ENCODE data around the gene FAM222A. TPM values are rescaled to one million over a fixed set of nuclear protein-coding genes. Genes with fewer than 3 reads are reported as not detected.
A peak's percentile ranks its signal among the peaks of the same experiment; 100 is the strongest.

Gene FAM222A
- total RNA-seq, 1 donor from 2014 or later: 2.5 TPM

DNA sequence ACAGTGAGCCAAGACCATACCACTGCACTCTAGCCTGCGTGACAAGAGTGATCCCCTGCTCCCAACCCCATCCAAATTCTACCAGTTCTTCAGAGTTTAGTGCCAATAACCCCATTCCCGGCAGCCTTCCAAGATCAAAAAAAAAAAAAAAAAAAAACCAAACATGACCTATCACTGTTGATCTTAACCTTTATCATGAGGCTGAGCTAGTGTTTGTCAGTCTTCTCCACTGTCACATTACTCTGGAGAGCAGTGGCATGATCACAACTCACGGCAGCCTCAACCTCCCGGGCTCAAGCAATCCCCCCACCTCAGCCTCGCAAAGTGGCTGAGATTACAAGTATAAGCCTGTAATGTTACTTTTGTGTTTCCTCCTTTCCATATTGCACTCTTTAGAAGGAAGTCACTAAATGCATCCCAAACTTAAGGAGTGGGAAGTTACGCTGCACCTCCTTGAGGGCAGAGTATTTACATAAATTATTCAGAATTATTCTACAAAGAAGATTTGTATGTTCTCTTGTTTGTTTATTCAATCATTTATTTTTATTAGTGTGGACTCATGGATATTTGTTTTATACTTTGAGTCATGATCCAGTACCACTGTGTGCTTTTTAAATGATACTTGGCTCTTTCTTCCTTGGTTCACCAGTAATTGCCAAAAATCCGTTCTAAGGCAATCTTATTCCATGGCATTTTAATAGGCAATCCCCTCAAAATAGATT, 31.5 kb upstream of the FAM222A start:
- H3K4me3 Mint-ChIP-seq: no peak overlapping the region
- Histone ChIP-seq H3K27me3 (no peaks in the 10 kb centered on the region), H3K9ac (no peak overlapping the region), H3K4me1 (peaks cover 28% of the 10 kb centered on the region), H3K4me3 (no peak overlapping the region), H3K79me2 (ENCODE audit: low read depth) (no peaks in the 10 kb centered on the region), H3F3A (ENCODE audit: low read depth) (peaks cover 33% of the 10 kb centered on the region), H3K9me3 (ENCODE audit: low read depth) (no peaks in the 10 kb centered on the region), H3K27ac (no peak overlapping the region), H2AFZ (replicated peaks) (no peak overlapping the region), H4K20me1 (ENCODE audit: low read depth) (no peaks in the 10 kb centered on the region), H3K4me2 (no peak overlapping the region), H3K36me3 (no peaks in the 10 kb centered on the region)
- no peaks in the 10 kb centered on the region for H3K36me3 Mint-ChIP-seq
- H3K27me3 Mint-ChIP-seq (ENCODE audit: insufficient read depth, low read depth): peaks cover 23% of the 10 kb centered on the region
- DNase-seq (ENCODE audit: low spot score): no peak
- H3K27ac Mint-ChIP-seq: no peak overlapping the region
- H3K4me1 Mint-ChIP-seq: peaks cover 23% of the 10 kb centered on the region
- TF ChIP-seq, protein P1, sequence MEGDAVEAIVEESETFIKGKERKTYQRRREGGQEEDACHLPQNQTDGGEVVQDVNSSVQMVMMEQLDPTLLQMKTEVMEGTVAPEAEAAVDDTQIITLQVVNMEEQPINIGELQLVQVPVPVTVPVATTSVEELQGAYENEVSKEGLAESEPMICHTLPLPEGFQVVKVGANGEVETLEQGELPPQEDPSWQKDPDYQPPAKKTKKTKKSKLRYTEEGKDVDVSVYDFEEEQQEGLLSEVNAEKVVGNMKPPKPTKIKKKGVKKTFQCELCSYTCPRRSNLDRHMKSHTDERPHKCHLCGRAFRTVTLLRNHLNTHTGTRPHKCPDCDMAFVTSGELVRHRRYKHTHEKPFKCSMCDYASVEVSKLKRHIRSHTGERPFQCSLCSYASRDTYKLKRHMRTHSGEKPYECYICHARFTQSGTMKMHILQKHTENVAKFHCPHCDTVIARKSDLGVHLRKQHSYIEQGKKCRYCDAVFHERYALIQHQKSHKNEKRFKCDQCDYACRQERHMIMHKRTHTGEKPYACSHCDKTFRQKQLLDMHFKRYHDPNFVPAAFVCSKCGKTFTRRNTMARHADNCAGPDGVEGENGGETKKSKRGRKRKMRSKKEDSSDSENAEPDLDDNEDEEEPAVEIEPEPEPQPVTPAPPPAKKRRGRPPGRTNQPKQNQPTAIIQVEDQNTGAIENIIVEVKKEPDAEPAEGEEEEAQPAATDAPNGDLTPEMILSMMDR (IDR thresholded peaks at IDR 0.05): no peak
- TF ChIP-seq EZH2 (IDR thresholded peaks at IDR 0.05) (no peak), EZH2phosphoT487 (IDR thresholded peaks at IDR 0.05) (no peak)
- no peaks in the 10 kb centered on the region for H3K9me3 Mint-ChIP-seq

DNA sequence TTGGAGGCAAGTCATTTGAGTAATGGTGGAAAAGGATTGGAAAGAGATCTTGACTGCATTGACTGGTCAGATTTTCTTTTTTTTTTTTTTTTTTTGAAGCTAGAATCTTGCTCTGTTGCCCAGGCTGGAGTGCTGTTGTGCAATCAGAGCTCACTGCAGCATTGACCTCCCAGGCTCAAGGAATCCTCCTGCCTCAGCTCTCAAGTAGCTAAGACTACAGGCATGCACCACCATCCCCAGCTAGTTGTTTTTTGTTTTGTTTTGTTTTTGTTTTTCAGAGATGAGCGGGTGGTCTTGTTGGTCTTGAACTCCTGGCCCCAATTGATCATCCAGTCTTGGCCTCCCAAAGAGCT, 30.9 kb upstream of the FAM222A start:
- no peaks in the 10 kb centered on the region for H3K36me3 Mint-ChIP-seq
- H3K27me3 ChIP-seq: no peaks in the 10 kb centered on the region
- no peak overlapping the region for H3K4me3 Mint-ChIP-seq
- no peaks in the 10 kb centered on the region for H4K20me1 ChIP-seq (ENCODE audit: low read depth)
- TF ChIP-seq EZH2phosphoT487 (IDR thresholded peaks at IDR 0.05): no peak
- TF ChIP-seq, protein P1 (IDR thresholded peaks at IDR 0.05): no peak
- no peak overlapping the region for H3K9ac ChIP-seq
- no peak overlapping the region for H3K27ac Mint-ChIP-seq
- no peak for DNase-seq (ENCODE audit: low spot score)
- H3F3A ChIP-seq (ENCODE audit: low read depth): peaks cover 28% of the 10 kb centered on the region
- no peaks in the 10 kb centered on the region for H3K79me2 ChIP-seq (ENCODE audit: low read depth)
- no peak overlapping the region for H3K4me2 ChIP-seq
- H3K27me3 Mint-ChIP-seq (ENCODE audit: insufficient read depth, low read depth): peaks cover 20% of the 10 kb centered on the region
- H3K9me3 ChIP-seq (ENCODE audit: low read depth): no peaks in the 10 kb centered on the region
- H3K27ac ChIP-seq: no peak overlapping the region
- H3K4me3 ChIP-seq: no peak overlapping the region
- H3K9me3 Mint-ChIP-seq: no peaks in the 10 kb centered on the region
- H3K4me1 Mint-ChIP-seq: peaks cover 18% of the 10 kb centered on the region
- H3K36me3 ChIP-seq: no peaks in the 10 kb centered on the region
- H2AFZ ChIP-seq (replicated peaks): no peak overlapping the region
- peaks cover 25% of the 10 kb centered on the region for H3K4me1 ChIP-seq

DNA sequence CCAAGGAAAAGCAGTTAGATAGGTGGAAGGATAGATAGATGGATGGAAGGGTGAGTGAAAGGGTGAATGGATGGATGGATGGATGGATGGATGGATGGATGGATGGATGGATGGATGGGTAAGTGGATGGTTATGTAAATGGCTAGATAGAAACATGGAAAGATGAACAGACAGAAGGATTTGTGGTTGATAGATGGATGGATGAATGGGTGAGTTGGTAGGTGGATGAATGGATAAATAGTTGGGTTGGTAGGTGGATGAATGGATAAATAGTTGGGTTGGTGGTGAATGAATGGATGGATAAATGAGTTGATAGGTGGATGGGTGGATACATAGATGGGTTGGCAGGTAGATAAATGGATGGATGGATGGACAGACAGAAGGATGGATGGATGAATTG, 30.3 kb upstream of the FAM222A start:
- Histone ChIP-seq H2AFZ (replicated peaks) (no peak overlapping the region), H3K4me2 (no peak overlapping the region), H3K9me3 (ENCODE audit: low read depth) (no peaks in the 10 kb centered on the region), H3K9ac (no peak overlapping the region), H3K79me2 (ENCODE audit: low read depth) (no peaks in the 10 kb centered on the region), H3K36me3 (no peaks in the 10 kb centered on the region), H3K4me1 (peaks cover 19% of the 10 kb centered on the region), H3K27me3 (no peaks in the 10 kb centered on the region), H4K20me1 (ENCODE audit: low read depth) (no peaks in the 10 kb centered on the region), H3F3A (ENCODE audit: low read depth) (peaks cover 22% of the 10 kb centered on the region), H3K27ac (no peak overlapping the region), H3K4me3 (no peak overlapping the region)
- DNase-seq (ENCODE audit: low spot score): no peak
- TF ChIP-seq, protein P1 (IDR thresholded peaks at IDR 0.05): no peak
- TF ChIP-seq EZH2 (IDR thresholded peaks at IDR 0.05): no peak
- TF ChIP-seq EZH2phosphoT487 (IDR thresholded peaks at IDR 0.05): no peak
- Mint-ChIP-seq H3K4me3 (peak overlapping the region; percentile 7), H3K9me3 (no peaks in the 10 kb centered on the region), H3K4me1 (peaks cover 12% of the 10 kb centered on the region), H3K27ac (no peak overlapping the region), H3K27me3 (ENCODE audit: insufficient read depth, low read depth) (peaks cover 20% of the 10 kb centered on the region), H3K36me3 (no peaks in the 10 kb centered on the region)
